ENCODE data around the gene NTF4. TPM values are rescaled to one million over a fixed set of nuclear protein-coding genes. Genes with fewer than 3 reads are reported as not detected.
"Not testable (repeated sequence)": the region's sequence is repeated elsewhere in the genome, so short reads cannot be mapped to it uniquely, and the experiment has no call there.

The NTF4 gene
- total RNA-seq, 1 donor from 2014 or later: 3.8 TPM

- H2AFZ ChIP-seq (replicated peaks); H3K36me3 ChIP-seq; H3K4me3 Mint-ChIP-seq; H3K9me3 ChIP-seq (ENCODE audit: low read depth); H3K4me3 ChIP-seq; H4K20me1 ChIP-seq (ENCODE audit: low read depth); H3K4me1 ChIP-seq; H3K27ac Mint-ChIP-seq; H3F3A ChIP-seq (ENCODE audit: low read depth); H3K36me3 Mint-ChIP-seq; H3K9ac ChIP-seq; H3K9me3 Mint-ChIP-seq; H3K79me2 ChIP-seq (ENCODE audit: low read depth); DNase-seq (ENCODE audit: low spot score); H3K27ac ChIP-seq; H3K4me2 ChIP-seq: not testable (repeated sequence)
- peaks cover 30% of the 10 kb centered on the region for H3K27me3 ChIP-seq
- peaks cover 17% of the 10 kb centered on the region for H3K27me3 Mint-ChIP-seq (ENCODE audit: insufficient read depth, low read depth)
- peaks cover 17% of the 10 kb centered on the region for H3K4me1 Mint-ChIP-seq
These were observed 40.4 kb downstream of the NTF4 start, which contains the start of gene CGB3 for GRCh38 chr19:49024233-49024632. Gene CGB3, minus strand, starts transcription at chr19:49024333. Its CDS starts 362 bp downstream, at chr19:49023971.

GRCh38 chr19:49022116-49022515 lies 42.5 kb downstream of the NTF4 start:
- Histone ChIP-seq H3K4me2 (no peak overlapping the region), H4K20me1 (ENCODE audit: low read depth) (peaks cover 8% of the 10 kb centered on the region), H2AFZ (replicated peaks) (no peak overlapping the region), H3F3A (ENCODE audit: low read depth) (peaks cover 20% of the 10 kb centered on the region), H3K27ac (no peak overlapping the region), H3K9ac (no peak overlapping the region), H3K36me3 (no peaks in the 10 kb centered on the region), H3K9me3 (ENCODE audit: low read depth) (no peaks in the 10 kb centered on the region), H3K4me3 (no peak overlapping the region), H3K79me2 (ENCODE audit: low read depth) (no peaks in the 10 kb centered on the region), H3K4me1 (peaks cover 12% of the 10 kb centered on the region), H3K27me3 (peaks cover 51% of the 10 kb centered on the region)
- Mint-ChIP-seq H3K27me3 (ENCODE audit: insufficient read depth, low read depth) (peaks cover 26% of the 10 kb centered on the region), H3K4me3 (no peak overlapping the region), H3K27ac (no peak overlapping the region), H3K4me1 (peaks cover 19% of the 10 kb centered on the region), H3K36me3 (no peaks in the 10 kb centered on the region), H3K9me3 (peaks cover 2% of the 10 kb centered on the region)
- TF ChIP-seq EZH2phosphoT487 (IDR thresholded peaks at IDR 0.05): no peak
- DNase-seq (ENCODE audit: low spot score): no peak

GRCh38 chr19:49020931-49021895 lies 43.4 kb downstream of the NTF4 start:
- Mint-ChIP-seq H3K27me3 (ENCODE audit: insufficient read depth, low read depth) (peaks cover 29% of the 10 kb centered on the region), H3K9me3 (peaks cover 2% of the 10 kb centered on the region), H3K4me1 (peaks cover 19% of the 10 kb centered on the region), H3K4me3 (no peak overlapping the region), H3K27ac (no peak overlapping the region), H3K36me3 (no peaks in the 10 kb centered on the region)
- TF ChIP-seq EZH2phosphoT487 (IDR thresholded peaks at IDR 0.05) (no peak), EZH2 (IDR thresholded peaks at IDR 0.05) (no peak), CTCF (IDR thresholded peaks at IDR 0.05) (no peak)
- no peak overlapping the region for H3K27ac ChIP-seq
- H3K27me3 ChIP-seq: peaks cover 52% of the 10 kb centered on the region
- no peak for DNase-seq (ENCODE audit: low spot score)
- peaks cover 8% of the 10 kb centered on the region for H4K20me1 ChIP-seq (ENCODE audit: low read depth)
- H3K4me1 ChIP-seq: peaks cover 12% of the 10 kb centered on the region
- H3K79me2 ChIP-seq (ENCODE audit: low read depth): no peaks in the 10 kb centered on the region
- no peak overlapping the region for H3K9ac ChIP-seq
- peaks cover 21% of the 10 kb centered on the region for H3F3A ChIP-seq (ENCODE audit: low read depth)
- H3K36me3 ChIP-seq: no peaks in the 10 kb centered on the region
- no peak overlapping the region for H3K4me2 ChIP-seq
- no peak overlapping the region for H2AFZ ChIP-seq (replicated peaks)
- no peak overlapping the region for H3K4me3 ChIP-seq
- no peaks in the 10 kb centered on the region for H3K9me3 ChIP-seq (ENCODE audit: low read depth)

GRCh38 chr19:49020342-49020741 lies 44.3 kb downstream of the NTF4 start:
- Histone ChIP-seq H3K4me1 (peaks cover 12% of the 10 kb centered on the region), H3K4me2 (no peak overlapping the region), H3F3A (ENCODE audit: low read depth) (peaks cover 21% of the 10 kb centered on the region), H3K27ac (no peak overlapping the region), H3K9me3 (ENCODE audit: low read depth) (no peaks in the 10 kb centered on the region), H3K36me3 (no peaks in the 10 kb centered on the region), H3K4me3 (no peak overlapping the region), H3K9ac (no peak overlapping the region), H4K20me1 (ENCODE audit: low read depth) (peaks cover 8% of the 10 kb centered on the region), H2AFZ (replicated peaks) (no peak overlapping the region), H3K27me3 (peaks cover 52% of the 10 kb centered on the region), H3K79me2 (ENCODE audit: low read depth) (no peaks in the 10 kb centered on the region)
- Mint-ChIP-seq H3K27me3 (ENCODE audit: insufficient read depth, low read depth) (peaks cover 29% of the 10 kb centered on the region), H3K4me1 (peaks cover 19% of the 10 kb centered on the region), H3K4me3 (peak overlapping the region; percentile 46), H3K27ac (no peak overlapping the region), H3K36me3 (peaks cover 2% of the 10 kb centered on the region), H3K9me3 (peaks cover 2% of the 10 kb centered on the region)
- DNase-seq (ENCODE audit: low spot score): no peak
- TF ChIP-seq EZH2 (IDR thresholded peaks at IDR 0.05) (no peak), CTCF (IDR thresholded peaks at IDR 0.05) (no peak), EZH2phosphoT487 (IDR thresholded peaks at IDR 0.05) (no peak)

All from neural progenitor cell (in vitro differentiated cells).